ENCODE data around the gene ARHGEF35. TPM values are rescaled to one million over a fixed set of nuclear protein-coding genes. Genes with fewer than 3 reads are reported as not detected.
"Not testable (repeated sequence)": the region's sequence is repeated elsewhere in the genome, so short reads cannot be mapped to it uniquely, and the experiment has no call there.

The ARHGEF35 gene
- total RNA-seq (ENCODE audit: low replicate concordance) = 8.6 and 24.2 TPM in 2 replicates
- long read RNA-seq, transcript ARHGEF35-201 (2 exons, 2,431 nt) = major isoform, 6 of 8 reads
- long read RNA-seq, partial matches to known transcripts = 2 of 8 reads
- long read RNA-seq, other reads (novel, unspliced or antisense) = 0 of 8 reads

- not testable (repeated sequence) for H3K27me3 Mint-ChIP-seq; H3K9me3 Mint-ChIP-seq; H3K4me1 Mint-ChIP-seq (ENCODE audit: unreplicated experiment); H3K27ac Mint-ChIP-seq; H3K36me3 Mint-ChIP-seq; DNase-seq (ENCODE audit: extremely low spot score, unreplicated experiment)
- peak within 1 kb of the TSS; percentile 79 for H3K4me3 Mint-ChIP-seq
These were observed at the start of gene ARHGEF35 for GRCh38 chr7:144195212-144195872. Gene ARHGEF35 (minus strand): TSS chr7:144195833. CDS start chr7:144188383, 7,450 bp downstream.

- H3K4me1 Mint-ChIP-seq (ENCODE audit: unreplicated experiment); DNase-seq (ENCODE audit: extremely low spot score, unreplicated experiment); H3K27ac Mint-ChIP-seq; H3K36me3 Mint-ChIP-seq; H3K27me3 Mint-ChIP-seq; H3K9me3 Mint-ChIP-seq; H3K4me3 Mint-ChIP-seq: not testable (repeated sequence)
These were observed 49.7 kb upstream of the ARHGEF35 start for GRCh38 chr7:144245372-144245771.

- H3K4me1 Mint-ChIP-seq (ENCODE audit: unreplicated experiment); H3K4me3 Mint-ChIP-seq; H3K36me3 Mint-ChIP-seq; H3K9me3 Mint-ChIP-seq; H3K27ac Mint-ChIP-seq; H3K27me3 Mint-ChIP-seq; DNase-seq (ENCODE audit: extremely low spot score, unreplicated experiment): not testable (repeated sequence)
These were observed 43.7 kb upstream of the ARHGEF35 start, which contains the start of gene OR2A42 for GRCh38 chr7:144239365-144239764. Gene OR2A42 (minus strand): TSS chr7:144239605. CDS start chr7:144232843, 6,762 bp downstream.

GRCh38 chr7:144238530-144239082, 43.0 kb upstream of the ARHGEF35 start:
- H3K9me3 Mint-ChIP-seq; H3K4me3 Mint-ChIP-seq; H3K4me1 Mint-ChIP-seq (ENCODE audit: unreplicated experiment); H3K36me3 Mint-ChIP-seq; H3K27me3 Mint-ChIP-seq; DNase-seq (ENCODE audit: extremely low spot score, unreplicated experiment); H3K27ac Mint-ChIP-seq: not testable (repeated sequence)

GRCh38 chr7:144233039-144233438, 37.4 kb upstream of the ARHGEF35 start:
- not testable (repeated sequence) for H3K27ac Mint-ChIP-seq; H3K9me3 Mint-ChIP-seq; H3K4me1 Mint-ChIP-seq (ENCODE audit: unreplicated experiment); H3K36me3 Mint-ChIP-seq; H3K27me3 Mint-ChIP-seq; H3K4me3 Mint-ChIP-seq; DNase-seq (ENCODE audit: extremely low spot score, unreplicated experiment)

GRCh38 chr7:144231027-144231426, 35.4 kb upstream of the ARHGEF35 start:
- not testable (repeated sequence) for DNase-seq (ENCODE audit: extremely low spot score, unreplicated experiment)

GRCh38 chr7:144228810-144229209, 33.2 kb upstream of the ARHGEF35 start:
- not testable (repeated sequence) for H3K27ac Mint-ChIP-seq; H3K36me3 Mint-ChIP-seq; H3K27me3 Mint-ChIP-seq; H3K9me3 Mint-ChIP-seq; H3K4me1 Mint-ChIP-seq (ENCODE audit: unreplicated experiment); DNase-seq (ENCODE audit: extremely low spot score, unreplicated experiment); H3K4me3 Mint-ChIP-seq

More at GRCh38 chr7:144231027-144231426, 35.4 kb upstream of the ARHGEF35 start:
- H3K27me3 Mint-ChIP-seq; H3K27ac Mint-ChIP-seq; H3K9me3 Mint-ChIP-seq; H3K36me3 Mint-ChIP-seq; H3K4me3 Mint-ChIP-seq; H3K4me1 Mint-ChIP-seq (ENCODE audit: unreplicated experiment): not testable (repeated sequence)

GRCh38 chr7:144226866-144227265, 31.2 kb upstream of the ARHGEF35 start:
- H3K27me3 Mint-ChIP-seq; DNase-seq (ENCODE audit: extremely low spot score, unreplicated experiment); H3K4me1 Mint-ChIP-seq (ENCODE audit: unreplicated experiment); H3K4me3 Mint-ChIP-seq; H3K9me3 Mint-ChIP-seq; H3K27ac Mint-ChIP-seq; H3K36me3 Mint-ChIP-seq: not testable (repeated sequence)

GRCh38 chr7:144223675-144224074, 28.0 kb upstream of the ARHGEF35 start:
- not testable (repeated sequence) for H3K36me3 Mint-ChIP-seq; H3K4me3 Mint-ChIP-seq; H3K9me3 Mint-ChIP-seq; H3K4me1 Mint-ChIP-seq (ENCODE audit: unreplicated experiment); H3K27me3 Mint-ChIP-seq; DNase-seq (ENCODE audit: extremely low spot score, unreplicated experiment); H3K27ac Mint-ChIP-seq

- H3K4me3 Mint-ChIP-seq; H3K27ac Mint-ChIP-seq; H3K4me1 Mint-ChIP-seq (ENCODE audit: unreplicated experiment); H3K9me3 Mint-ChIP-seq; DNase-seq (ENCODE audit: extremely low spot score, unreplicated experiment); H3K27me3 Mint-ChIP-seq; H3K36me3 Mint-ChIP-seq: not testable (repeated sequence)
These were observed 24.9 kb upstream of the ARHGEF35 start for GRCh38 chr7:144220531-144220930.

- H3K4me3 Mint-ChIP-seq = not testable (repeated sequence)
These were observed 23.5 kb upstream of the ARHGEF35 start for GRCh38 chr7:144219149-144219548.

GRCh38 chr7:144218581-144218980, 22.9 kb upstream of the ARHGEF35 start:
- not testable (repeated sequence) for H3K4me3 Mint-ChIP-seq; H3K4me1 Mint-ChIP-seq (ENCODE audit: unreplicated experiment); H3K36me3 Mint-ChIP-seq; H3K27ac Mint-ChIP-seq; H3K9me3 Mint-ChIP-seq; DNase-seq (ENCODE audit: extremely low spot score, unreplicated experiment); H3K27me3 Mint-ChIP-seq

More at GRCh38 chr7:144219149-144219548, 23.5 kb upstream of the ARHGEF35 start:
- not testable (repeated sequence) for H3K4me1 Mint-ChIP-seq (ENCODE audit: unreplicated experiment); H3K27ac Mint-ChIP-seq; DNase-seq (ENCODE audit: extremely low spot score, unreplicated experiment); H3K27me3 Mint-ChIP-seq; H3K9me3 Mint-ChIP-seq; H3K36me3 Mint-ChIP-seq

GRCh38 chr7:144217200-144217599, 21.6 kb upstream of the ARHGEF35 start:
- not testable (repeated sequence) for H3K27me3 Mint-ChIP-seq; H3K27ac Mint-ChIP-seq; H3K9me3 Mint-ChIP-seq; H3K4me1 Mint-ChIP-seq (ENCODE audit: unreplicated experiment); H3K36me3 Mint-ChIP-seq; DNase-seq (ENCODE audit: extremely low spot score, unreplicated experiment); H3K4me3 Mint-ChIP-seq

- not testable (repeated sequence) for H3K36me3 Mint-ChIP-seq; H3K9me3 Mint-ChIP-seq; H3K27ac Mint-ChIP-seq; H3K4me3 Mint-ChIP-seq; H3K27me3 Mint-ChIP-seq; H3K4me1 Mint-ChIP-seq (ENCODE audit: unreplicated experiment); DNase-seq (ENCODE audit: extremely low spot score, unreplicated experiment)
These were observed 9.7 kb upstream of the ARHGEF35 start for GRCh38 chr7:144205306-144205705.
